GM19351 (cell line): ENCODE measurements around the gene KRTAP10-8.
"Not testable (repeated sequence)": the region's sequence is repeated elsewhere in the genome, so short reads cannot be mapped to it uniquely, and the experiment has no call there.

ENCODE experiments used
- ATAC-seq: cut with Tn5 transposase; IDR thresholded peaks from one replicate; pipeline ENCODE4 v1.9.1; 2021; ENCODE audit warnings: mild to moderate bottlenecking, moderate library complexity; ENCODE audit not compliant: unreplicated experiment

Gene KRTAP10-8, protein sequence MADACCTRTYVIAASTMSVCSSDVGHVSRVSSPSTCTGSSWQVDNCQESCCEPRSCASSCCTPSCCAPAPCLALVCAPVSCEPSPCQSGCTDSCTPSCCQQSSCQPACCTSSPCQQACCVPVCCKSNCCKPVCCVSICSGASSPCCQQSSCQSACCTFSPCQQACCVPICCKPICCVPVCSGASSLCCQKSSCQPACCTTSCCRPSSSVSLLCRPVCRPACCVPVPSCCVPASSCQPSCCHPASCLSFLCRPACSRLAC

DNA sequence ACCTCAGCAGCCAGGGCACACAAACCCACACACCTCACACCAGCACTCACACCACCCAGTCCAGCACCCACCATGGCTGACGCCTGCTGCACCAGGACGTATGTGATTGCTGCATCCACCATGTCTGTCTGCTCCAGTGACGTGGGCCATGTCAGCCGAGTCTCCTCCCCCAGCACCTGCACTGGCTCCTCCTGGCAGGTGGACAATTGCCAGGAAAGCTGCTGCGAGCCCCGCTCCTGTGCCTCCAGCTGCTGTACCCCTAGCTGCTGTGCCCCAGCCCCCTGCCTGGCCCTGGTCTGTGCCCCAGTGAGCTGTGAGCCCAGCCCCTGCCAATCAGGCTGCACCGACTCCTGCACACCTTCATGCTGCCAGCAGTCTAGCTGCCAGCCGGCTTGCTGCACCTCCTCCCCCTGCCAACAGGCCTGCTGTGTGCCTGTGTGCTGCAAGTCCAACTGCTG is at the start of gene KRTAP10-8:
KRTAP10-8 (plus strand) TSS at position 51 of the 458 bp plus-strand sequence; CDS start at position 73, 22 bp downstream.
- ATAC-seq = no peak

DNA sequence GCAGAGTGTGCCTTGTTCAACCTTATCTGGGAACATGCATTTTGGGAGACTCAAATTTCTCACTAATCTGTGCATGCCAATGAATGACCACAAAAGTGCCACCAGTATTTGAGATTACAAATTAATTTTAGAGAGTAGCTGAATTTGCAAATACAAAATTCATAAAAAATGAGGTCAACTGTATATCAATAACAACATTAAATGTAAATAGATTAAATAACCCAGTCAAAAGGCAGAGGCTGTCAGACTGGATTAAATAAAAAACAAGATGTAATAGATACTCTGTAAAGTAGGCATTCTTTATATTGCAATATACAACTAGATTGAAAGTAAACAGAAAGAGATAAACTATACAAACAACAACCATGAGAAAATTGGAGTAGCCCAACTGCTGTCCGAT is 47.8 kb upstream of the KRTAP10-8 start:
- no peak for ATAC-seq

DNA sequence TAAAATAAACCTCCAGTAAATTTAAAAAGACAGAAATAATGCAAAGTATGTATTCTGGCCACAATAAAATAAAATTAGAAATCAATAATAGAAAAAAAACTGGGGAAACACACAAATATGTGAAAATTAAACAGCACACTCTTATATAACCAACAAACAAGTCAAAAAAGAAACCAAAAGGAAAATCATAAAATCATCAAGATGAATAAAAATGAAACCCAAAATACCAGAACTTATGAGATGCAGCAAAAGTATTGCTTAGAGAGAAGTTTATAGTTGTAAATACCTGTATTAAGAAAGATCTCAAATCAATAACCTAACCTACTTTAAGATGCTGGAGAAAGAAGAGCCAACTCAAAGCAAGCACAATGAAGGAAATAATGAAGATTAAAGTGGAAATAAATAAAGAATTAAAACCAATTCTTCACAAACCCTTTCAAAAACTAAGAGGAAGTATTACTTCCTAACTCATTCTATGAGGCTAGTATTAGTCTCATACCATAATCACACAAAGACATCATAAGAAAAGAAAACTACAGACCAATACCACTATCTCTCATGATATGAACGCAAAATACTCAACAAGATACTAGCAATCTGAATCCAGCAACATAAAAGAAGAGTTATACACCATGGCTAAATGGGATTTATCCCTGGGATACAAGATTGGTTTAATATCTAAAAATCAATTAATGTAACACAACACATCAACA is 46.8 kb upstream of the KRTAP10-8 start:
- ATAC-seq = no peak

DNA sequence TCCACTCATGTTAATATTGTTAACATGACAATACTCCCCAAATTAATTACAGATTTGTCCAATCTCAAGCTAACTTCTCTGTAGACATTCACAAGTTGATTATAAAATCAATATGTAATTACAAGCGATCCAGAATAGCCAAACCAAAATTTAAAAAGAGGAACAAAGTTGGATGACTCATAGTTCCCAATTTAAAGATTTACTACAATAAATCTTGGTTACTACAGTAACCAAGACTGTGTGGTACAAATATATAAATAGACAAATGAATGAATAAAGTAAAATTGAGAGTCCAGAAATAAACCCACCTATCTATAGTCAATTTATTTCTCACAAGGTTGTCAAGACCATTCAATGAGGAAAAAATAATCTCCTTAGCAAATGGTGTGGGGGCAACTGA is 45.5 kb upstream of the KRTAP10-8 start:
- ATAC-seq = no peak

DNA sequence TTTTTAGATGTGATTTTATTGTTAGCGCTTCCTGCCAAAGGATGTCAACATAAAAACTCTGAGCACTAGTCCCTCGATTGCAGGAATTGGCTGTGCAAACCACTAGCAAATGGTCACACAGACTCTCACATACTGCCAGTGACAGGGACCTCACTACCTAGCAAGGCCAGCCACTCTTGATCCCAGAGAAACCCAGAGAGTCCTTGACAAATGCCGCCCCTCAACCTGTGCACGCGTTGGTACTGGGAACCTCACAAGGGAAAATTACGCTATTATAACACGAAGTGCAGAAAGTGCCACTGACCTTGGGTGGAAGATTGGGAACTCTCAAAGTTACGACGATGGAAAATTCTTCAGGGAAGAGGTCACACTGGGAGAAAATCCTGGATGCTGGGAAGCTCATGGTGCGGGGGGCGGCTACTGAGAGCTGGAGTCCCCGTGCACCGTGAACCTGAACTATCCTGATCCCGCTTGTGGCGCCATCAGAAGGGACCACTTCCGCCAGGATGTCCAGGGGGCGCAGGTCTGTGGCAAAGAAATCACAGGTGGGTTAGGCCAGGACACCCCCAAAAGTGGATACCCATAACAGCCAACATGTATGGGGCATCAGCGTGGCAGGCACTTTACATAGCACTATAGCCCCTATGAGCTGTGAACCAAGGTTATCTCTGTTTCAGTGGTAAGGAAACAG is 44.3 kb upstream of the KRTAP10-8 start:
- no peak for ATAC-seq

DNA sequence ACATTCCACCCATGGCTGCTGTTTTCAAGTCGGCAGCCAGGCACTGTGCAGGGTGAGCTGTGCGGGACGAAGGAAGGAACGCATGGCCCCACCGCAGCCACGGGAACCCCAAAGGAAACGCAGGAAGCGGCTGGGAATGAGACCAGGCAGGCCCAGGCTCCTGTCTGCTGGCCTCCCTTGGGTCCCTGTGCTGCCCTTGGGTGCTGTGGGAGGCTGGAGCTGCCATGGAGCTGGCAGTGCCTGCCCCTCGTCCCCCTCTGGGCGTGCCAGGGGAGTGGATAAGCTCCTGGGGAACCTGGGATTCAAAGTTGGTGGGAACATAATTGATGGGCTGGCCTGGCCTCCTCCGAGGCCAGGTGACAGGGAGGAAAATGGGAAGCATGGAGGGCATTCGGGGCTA is 43.6 kb upstream of the KRTAP10-8 start:
- no peak for ATAC-seq

DNA sequence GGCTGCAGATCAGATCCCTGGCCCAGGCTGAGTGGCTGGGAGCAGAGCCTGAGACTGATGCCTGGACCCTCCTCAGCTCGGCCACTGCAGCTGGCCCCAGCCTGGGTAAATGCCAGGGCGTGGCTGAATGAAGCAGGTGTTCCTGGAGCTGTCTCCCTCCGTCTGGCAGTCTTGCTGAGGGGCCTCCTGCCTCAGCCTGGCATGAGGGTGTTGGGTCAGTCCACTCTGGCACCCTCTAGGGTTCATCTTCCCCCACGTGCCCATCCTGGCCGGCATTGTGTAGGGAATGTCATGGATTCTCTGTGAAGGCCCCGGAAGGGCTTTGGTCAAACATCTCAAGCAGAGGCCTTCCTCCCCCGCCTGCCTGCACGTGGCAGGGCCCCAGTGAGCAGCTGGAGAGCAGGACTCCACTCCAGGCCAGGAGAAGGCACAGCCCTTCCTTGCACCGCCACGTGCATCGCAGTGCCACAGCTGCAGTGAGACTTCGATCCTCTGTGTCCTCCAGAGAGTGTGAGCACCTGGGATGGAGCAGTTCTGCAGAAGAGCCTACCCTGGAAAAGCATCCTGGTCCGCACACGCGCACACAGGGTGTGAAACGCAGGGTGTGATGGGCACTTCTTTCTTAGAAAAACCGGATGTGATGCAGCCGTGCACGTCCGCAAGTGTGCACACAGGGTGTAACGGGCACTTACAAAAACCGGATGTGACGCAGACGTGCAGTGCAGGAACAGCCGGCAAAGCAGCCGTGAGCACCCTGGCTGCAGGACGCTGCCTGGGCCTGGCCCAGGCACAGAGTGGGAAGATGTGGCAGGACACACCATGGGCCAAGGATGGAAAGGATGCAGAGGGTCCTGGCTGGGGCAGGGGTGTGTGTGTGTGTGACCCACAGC is 43.0 kb upstream of the KRTAP10-8 start:
- no peak for ATAC-seq

DNA sequence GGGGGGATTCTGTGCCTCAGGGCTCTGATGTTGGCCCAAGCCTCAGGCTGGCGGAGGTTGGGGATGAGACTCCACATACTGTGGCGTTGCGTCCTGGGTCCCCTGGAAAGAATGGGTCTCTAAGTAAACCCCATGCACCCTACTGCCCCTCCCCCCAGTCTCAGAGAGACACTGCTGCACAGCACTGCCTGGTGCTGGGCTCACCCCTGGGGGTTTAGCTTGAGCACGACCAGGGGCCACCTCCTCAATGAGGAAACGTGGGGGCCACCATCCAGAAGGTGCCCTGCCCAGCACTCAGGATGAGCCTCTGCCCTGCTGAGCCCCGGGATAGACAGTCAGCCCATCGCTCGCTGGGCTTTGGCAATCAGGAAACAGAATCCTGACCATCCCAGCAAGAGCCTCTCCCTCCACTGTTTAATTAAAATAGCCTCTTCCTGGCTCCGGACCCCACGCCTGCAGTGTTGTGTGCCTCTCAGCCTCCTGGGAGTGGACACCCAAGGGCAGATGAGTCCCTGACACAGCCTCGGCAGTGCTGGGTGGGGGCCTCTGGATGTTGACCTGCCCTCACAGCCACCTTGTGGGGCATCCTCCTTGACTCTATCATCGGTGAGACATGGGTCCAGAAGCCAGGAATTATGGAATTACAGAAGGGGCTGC is 41.9 kb upstream of the KRTAP10-8 start:
- ATAC-seq = no peak

DNA sequence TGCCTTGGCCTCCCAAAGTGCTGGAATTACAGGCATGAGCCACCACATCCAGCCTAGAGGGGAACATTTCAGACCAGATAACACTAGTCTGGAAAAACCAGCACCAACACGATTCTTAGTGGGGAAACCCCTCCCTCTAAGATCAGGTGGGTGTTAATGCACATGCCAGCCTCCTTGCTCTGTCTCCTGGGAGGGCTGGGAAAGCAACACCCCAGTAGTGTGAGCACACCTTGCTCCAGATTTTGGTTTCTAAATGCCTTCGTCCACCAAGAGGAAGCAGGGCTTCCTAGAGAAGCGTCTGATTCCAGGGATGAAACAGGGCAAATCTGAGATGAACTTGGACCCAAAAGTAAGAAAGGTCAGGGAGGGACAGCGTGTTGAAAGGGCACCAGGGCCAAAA is 40.6 kb upstream of the KRTAP10-8 start:
- ATAC-seq = no peak

DNA sequence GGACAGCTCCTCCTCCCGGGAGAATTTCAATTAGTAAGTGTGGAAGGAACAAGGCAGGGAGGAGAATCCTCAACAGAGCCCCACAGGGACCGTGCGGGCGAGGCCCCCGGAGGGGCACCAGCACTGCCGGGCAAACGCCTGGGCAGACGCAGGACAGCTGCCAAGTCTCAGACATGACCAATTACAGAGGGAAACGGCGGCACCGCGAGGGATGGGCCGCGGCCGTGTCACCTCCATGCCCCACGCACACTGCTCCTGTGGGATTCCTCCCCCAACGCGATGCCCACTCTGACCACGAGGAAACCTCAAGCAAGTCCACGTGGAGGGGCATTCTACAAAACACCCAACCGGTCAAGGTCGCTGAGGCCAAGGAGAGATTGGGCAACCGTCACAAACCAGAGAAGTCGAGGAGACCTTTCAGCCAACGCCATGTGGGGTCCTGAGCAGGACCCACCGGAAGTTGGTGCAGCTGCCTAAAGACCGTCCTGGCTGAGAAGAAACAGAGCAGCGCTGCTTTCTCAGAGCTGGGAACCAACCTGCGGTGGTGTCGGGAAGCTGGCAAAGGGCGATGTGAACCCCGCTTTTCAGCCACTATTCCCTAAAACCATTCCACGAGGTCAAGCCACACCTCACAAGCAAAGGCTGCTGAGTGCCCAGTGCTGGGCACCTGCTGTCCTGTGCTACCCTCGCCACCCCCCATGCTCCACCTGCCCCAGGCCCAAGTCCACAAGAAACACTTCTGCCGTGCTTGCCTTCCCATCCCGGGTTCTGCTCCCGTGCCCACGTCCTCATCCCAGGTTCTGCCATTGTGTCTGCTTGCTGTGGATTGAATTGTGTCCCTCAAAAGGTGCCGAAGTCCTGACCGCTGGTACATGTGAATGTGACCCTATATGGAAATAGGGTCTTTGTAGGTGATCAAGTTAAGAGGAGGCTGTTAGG is 39.8 kb upstream of the KRTAP10-8 start:
- ATAC-seq = no peak

DNA sequence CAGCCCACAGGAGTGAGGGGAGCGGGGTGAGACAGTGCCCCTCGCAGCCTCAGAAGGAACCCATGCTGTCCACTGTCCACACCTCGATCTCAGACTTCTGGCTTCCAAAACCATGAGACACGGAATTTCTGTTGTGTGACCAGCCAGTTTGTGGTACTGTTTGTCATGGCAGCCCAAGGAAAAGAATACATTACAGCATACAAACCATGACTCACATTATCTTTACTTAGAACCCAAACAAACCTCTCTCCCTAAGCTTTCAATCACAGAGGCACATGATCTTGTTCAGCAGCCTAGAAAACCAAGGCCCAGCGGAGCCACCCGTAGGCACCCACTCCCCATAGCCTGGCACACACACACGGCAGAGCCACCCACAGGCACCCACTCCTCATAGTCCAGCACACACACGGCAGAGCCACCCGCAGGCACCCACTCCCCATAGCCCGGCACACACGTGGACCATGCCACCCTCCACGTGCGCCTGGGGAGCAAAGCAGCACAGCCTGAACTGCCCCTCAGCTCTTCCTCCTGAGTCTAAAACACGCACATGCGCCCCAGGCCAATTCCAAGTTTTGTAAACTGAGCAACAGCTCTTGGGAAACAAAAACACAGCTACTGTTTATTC is 38.8 kb upstream of the KRTAP10-8 start:
- no peak for ATAC-seq

DNA sequence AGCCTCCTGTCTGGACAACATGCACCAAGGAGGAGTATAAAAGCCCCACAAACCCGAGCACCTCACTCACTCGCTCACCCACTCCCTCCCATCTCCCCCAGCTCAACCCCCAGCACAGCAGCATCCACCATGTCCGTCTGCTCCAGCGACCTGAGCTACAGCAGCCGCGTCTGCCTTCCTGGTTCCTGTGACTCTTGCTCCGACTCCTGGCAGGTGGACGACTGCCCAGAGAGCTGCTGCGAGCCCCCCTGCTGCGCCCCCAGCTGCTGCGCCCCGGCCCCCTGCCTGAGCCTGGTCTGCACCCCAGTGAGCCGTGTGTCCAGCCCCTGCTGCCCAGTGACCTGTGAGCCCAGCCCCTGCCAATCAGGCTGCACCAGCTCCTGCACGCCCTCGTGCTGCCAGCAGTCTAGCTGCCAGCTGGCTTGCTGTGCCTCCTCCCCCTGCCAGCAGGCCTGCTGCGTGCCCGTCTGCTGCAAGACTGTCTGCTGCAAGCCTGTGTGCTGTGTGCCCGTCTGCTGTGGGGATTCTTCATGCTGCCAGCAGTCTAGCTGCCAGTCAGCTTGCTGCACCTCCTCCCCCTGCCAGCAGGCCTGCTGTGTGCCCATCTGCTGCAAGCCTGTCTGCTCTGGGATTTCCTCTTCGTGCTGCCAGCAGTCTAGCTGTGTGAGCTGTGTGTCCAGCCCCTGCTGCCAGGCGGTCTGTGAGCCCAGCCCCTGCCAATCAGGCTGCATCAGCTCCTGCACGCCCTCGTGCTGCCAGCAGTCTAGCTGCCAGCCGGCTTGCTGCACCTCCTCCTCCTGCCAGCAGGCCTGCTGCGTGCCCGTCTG is 38.0 kb upstream of the KRTAP10-8 start, which contains the start of gene KRTAP10-4:
KRTAP10-4 (plus strand) TSS at position 100 of the 827 bp plus-strand sequence; CDS start at position 130, 30 bp downstream.
- ATAC-seq = not testable (repeated sequence)

DNA sequence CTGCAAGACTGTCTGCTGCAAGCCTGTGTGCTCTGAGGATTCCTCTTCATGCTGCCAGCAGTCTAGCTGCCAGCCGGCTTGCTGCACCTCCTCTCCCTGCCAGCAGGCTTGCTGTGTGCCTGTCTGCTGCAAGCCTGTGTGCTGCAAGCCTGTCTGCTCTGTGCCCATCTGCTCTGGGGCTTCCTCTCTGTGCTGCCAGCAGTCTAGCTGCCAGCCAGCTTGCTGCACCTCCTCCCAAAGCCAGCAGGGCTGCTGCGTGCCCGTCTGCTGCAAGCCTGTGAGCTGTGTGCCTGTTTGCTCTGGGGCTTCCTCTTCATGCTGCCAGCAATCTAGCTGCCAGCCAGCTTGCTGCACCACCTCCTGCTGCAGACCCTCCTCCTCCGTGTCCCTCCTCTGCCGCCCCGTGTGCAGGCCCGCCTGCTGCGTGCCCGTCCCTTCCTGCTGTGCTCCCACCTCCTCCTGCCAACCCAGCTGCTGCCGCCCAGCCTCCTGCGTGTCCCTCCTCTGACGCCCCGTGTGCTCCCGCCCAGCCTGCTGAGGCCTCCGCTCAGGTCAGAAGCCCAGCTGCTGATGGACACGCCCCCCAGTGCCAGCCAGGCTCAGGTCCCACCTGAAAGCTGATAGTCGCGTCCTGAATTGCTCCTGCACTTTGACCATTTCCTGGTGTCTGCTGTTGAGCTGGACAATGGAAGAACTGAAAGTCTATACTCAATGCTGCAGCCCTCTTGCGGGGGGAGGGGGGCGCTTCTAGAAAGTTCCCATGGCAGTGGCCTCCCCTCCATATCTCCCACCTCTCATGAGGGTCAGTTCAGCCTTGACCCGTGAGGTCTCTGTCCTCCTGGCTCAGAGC is 37.2 kb upstream of the KRTAP10-8 start:
- ATAC-seq = no peak

DNA sequence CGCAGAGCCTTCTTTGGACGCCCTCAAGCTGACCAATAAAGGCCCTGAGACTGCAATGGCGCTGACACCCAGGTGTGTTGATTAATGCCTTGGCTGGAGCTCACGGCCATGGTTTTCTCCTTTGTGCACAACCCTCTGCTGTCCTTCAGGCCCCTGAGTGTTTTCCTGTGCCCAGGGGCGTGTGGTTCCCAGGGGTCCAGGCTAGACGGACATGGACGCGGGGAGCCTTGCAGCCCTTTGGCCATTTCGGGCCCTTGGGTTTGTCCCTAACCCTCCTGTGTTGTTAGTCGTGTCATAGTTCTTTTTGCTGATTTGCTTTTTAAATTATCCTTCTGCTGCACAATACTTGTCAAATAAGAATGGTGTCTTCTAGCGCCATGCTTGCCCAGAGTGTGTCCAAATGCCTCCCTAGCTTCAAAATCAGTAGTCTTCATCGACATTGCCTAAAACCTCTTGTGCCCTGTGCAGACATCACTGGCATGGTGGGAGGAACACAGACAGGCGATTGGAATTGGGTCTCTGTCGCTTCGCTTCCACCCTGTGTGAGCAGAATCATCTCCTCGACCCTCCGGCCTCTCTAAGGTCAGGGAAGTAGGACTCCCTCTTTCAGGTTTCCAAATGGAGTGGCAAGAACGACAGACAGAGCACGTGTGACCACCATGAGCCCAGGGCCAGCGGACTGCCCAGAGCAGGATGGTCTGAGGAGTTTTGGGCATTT is 36.4 kb upstream of the KRTAP10-8 start:
- no peak for ATAC-seq

DNA sequence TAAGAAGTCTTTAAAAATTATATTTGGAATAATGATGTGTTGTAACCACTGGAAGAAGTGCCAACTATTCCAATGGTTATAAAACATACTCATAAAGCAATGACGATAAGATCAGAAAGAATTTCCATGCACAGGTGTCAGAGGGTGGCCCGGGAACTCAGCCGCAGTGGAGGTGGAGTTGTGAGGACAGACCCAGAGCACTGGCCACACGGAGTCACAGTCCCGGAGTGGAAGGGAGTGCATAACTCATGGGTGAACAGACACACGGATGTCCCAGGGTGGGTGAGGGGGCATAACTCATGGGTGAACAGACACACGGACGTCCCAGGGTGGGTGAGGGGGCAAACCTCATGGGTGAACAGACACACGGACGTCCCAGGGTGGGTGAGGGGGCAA is 35.9 kb upstream of the KRTAP10-8 start:
- ATAC-seq = no peak

DNA sequence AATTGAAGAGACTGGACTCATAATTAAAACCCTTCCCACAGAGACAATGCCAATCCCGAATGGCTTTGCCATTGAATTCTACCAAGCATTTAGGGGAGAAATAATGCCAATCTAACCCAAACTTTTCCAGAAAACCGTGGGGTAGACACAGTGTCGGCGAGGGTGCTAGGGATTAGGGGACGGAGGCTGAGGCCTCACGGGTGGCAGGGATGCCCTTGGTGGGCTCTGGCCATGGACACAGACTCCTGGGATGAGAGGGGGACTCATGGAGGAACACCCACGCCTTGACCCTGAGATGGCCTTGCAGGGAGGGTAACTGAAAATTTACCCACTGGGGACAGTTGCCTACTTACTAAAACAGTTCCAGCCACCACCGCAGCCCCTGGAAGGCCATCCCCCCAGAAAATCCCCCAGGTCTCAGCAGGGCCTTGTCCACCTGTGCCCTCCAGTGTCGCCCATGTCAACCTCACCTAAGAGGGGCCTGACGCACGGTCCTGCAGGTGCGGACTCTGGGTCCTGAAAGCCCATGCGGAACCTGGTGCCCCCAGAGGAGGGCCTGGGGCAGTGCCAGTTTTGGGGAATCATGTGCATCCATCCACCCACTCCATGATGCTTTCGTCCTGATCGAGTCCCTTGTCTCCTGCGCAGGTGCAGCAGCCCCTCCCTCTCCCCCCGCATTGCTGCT is 33.4 kb upstream of the KRTAP10-8 start:
- no peak for ATAC-seq
